SK-N-MC (cell line): ENCODE data around the gene KRT15.

Source experiments
- DNase-seq: peaks from one replicate; pipeline ENCODE4 v3.0.0-alpha.2; 2011; ENCODE audit warnings: low read depth, low spot score
- H3K27ac ChIP-seq: fragments of 200-600 bp; sonication (generic); 2 replicates; pipeline ENCODE4 v1.5.1; 2016; ENCODE audit warnings: mixed run types
- H3K36me3 ChIP-seq: fragments of 200-600 bp; sonication (generic); 2 replicates; pipeline ENCODE4 v1.6.1; 2017; ENCODE audit warnings: antibody characterized with exemption, low read length, mixed read lengths; ENCODE audit not compliant: insufficient read depth
- H3K4me3 ChIP-seq: fragments of 200-600 bp; sonication (generic); 2 replicates; pipeline ENCODE4 v1.5.1; 2016
- H3K9ac ChIP-seq: fragments of 200-600 bp; sonication (generic); 2 replicates; pipeline ENCODE4 v1.8.0; 2017; ENCODE audit warnings: mixed run types, mixed read lengths; ENCODE audit not compliant: insufficient read length
- H3K9me3 ChIP-seq: fragments of 200-600 bp; sonication (generic); 2 replicates; pipeline ENCODE4 v1.6.1; 2017; ENCODE audit warnings: low read depth, mild to moderate bottlenecking, antibody characterized with exemption, low read length, moderate library complexity, mixed read lengths
- EZH2 ChIP-seq: fragments of 200-600 bp; sonication (generic); IDR thresholded peaks from one replicate; pipeline ENCODE4 v1.6.1; 2017; ENCODE audit warnings: antibody characterized with exemption
- FOXP2 ChIP-seq: optimal IDR thresholded peaks from 2 replicates; pipeline ENCODE3; 2011; ENCODE audit warnings: mild to moderate bottlenecking, moderate library complexity; ENCODE audit not compliant: insufficient read depth; ENCODE audit errors: extremely low read length, control extremely low read depth
- POLR2AphosphoS5 ChIP-seq: IDR thresholded peaks from 2 replicates; pipeline ENCODE4 v1.6.1; 2012; ENCODE audit warnings: mild to moderate bottlenecking, low read depth, low read length, borderline replicate concordance

Gene KRT15

DNA sequence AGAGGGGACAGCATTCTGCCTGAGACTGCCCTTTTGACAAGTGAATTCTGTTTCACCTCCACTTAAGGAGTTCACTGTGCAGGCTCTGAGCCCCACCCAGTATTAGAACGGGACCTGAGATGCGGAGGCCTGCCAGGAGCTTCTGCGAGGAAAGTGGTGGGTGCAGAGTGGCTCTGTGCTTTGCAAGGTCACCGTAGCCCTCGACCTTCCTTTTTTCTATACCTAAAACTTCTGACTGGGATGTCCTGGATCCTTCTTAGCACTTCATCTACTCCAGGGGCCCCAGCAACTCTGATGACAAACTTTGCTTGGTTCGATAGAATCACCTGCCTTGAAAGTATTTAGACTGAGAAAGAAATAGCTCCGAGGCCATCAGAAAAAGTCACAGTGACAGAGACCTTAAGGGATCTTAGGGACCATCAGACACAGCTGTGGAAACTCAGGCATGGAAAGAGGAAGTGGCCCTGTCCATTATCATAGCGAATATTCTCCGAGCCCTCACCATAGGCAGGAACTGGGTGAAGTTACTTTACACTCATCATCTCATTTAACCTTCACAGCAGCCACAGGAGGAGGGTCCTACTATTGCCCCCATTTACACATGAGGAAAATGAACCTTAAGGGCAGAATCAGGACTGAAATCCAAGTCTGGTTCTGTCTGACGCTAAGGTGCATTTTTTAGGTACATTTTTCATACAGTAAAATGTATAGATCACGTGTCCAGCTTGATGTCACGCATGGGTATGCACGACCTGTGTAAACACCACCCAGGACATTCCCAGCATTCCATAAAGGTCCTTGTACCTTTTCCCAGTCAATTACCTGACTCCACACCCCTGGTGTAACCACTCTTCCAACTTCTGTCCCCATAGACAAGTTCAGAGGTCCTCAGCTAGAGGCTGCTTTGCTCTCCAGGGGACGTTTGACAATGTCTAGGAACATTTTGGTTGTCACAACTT, 12.6 kb downstream of the KRT15 start:
- H3K27ac ChIP-seq: no peak overlapping the region
- no peaks in the 10 kb centered on the region for H3K9me3 ChIP-seq
- TF ChIP-seq FOXP2 (no peak), EZH2 (no peak), POLR2AphosphoS5 (no peak)
- no peaks in the 10 kb centered on the region for H3K36me3 ChIP-seq
- no peak overlapping the region for H3K4me3 ChIP-seq
- no peak for DNase-seq
- no peak overlapping the region for H3K9ac ChIP-seq

- Histone ChIP-seq H3K9ac (no peak within 1 kb of the TSS), H3K27ac (no peak within 1 kb of the TSS), H3K36me3 (no peaks in the 10 kb centered on the region), H3K9me3 (no peaks in the 10 kb centered on the region), H3K4me3 (no peak within 1 kb of the TSS)
- DNase-seq: no peak
- TF ChIP-seq EZH2 (no peak), POLR2AphosphoS5 (no peak), FOXP2 (no peak)
Measured at GRCh38 chr17:41505007-41505808, 13.5 kb downstream of the KRT15 start, which contains the start of gene KRT13. Gene KRT13 (minus strand): TSS chr17:41505612. CDS start chr17:41505550, 62 bp downstream.

GRCh38 chr17:41504246-41504977, 14.3 kb downstream of the KRT15 start:
- Histone ChIP-seq H3K9me3 (no peaks in the 10 kb centered on the region), H3K27ac (no peak overlapping the region), H3K4me3 (no peak overlapping the region), H3K36me3 (no peaks in the 10 kb centered on the region), H3K9ac (no peak overlapping the region)
- TF ChIP-seq POLR2AphosphoS5 (no peak), EZH2 (no peak)
- DNase-seq: no peak

DNA sequence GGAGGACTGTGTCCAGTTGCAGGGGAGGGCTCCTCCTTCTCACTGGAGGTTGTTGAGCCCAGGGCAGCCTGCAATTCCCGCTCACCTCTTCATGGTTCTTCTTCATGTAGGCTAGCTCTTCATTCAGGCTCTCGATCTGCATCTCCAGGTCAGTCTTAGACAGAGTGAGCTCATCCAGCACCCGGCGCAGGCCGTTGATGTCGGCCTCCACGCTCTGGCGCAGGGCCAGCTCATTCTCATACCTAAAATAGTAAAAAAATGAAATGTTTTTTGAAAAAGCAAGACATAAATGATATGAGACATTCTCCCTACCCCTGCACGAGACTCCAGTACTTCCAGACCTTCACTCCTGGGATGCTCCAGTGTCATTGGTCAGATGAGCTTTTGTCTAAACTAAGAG, 15.5 kb downstream of the KRT15 start:
- TF ChIP-seq POLR2AphosphoS5: no peak
- no peak for TF ChIP-seq FOXP2
- TF ChIP-seq EZH2: no peak
- DNase-seq: no peak
- no peak overlapping the region for H3K27ac ChIP-seq
- no peaks in the 10 kb centered on the region for H3K36me3 ChIP-seq
- H3K9ac ChIP-seq: no peak overlapping the region
- H3K4me3 ChIP-seq: no peak overlapping the region
- H3K9me3 ChIP-seq: no peaks in the 10 kb centered on the region

DNA sequence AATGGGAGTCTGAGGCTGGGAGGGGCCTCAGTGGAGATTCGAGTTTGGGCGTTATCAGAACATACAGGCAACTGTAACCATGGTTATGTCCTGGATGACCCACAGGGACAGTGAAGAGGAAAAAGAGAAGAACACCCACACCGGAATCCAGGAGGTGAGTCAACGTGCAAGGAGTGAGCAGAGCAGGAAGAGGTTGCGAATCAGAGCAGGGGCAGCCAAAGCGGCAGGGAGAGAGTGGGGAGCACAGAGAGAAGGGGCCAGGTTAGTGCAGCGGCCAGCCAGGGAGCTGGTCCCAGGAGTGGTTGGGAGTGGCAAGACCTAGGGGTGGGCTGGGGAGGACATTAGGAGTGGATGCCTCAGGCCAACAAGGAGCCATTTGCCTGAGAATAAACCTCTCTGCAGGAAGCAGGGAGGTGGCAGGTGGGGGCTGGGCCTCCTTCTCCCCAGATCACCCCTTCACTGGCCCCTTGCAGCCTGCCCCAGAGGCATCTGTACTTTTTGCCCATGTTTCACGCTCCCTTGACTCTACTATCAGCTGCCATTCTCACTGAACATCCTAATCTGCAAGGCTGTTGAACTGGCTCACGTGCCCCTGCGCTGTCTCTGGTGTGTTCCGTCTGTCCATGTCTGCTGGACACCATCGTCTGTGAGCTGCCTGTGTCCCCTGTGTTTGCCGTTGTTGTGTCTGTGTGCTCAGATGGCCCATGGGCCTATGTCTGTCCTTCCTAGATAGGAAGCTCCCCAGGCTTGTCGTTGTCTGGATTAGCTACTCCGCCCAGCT, 18.4 kb downstream of the KRT15 start:
- no peak overlapping the region for H3K9ac ChIP-seq
- H3K9me3 ChIP-seq: no peaks in the 10 kb centered on the region
- H3K4me3 ChIP-seq: no peak overlapping the region
- no peak for TF ChIP-seq EZH2
- no peak for TF ChIP-seq FOXP2
- TF ChIP-seq POLR2AphosphoS5: no peak
- DNase-seq: no peak
- no peak overlapping the region for H3K27ac ChIP-seq
- no peaks in the 10 kb centered on the region for H3K36me3 ChIP-seq

DNA sequence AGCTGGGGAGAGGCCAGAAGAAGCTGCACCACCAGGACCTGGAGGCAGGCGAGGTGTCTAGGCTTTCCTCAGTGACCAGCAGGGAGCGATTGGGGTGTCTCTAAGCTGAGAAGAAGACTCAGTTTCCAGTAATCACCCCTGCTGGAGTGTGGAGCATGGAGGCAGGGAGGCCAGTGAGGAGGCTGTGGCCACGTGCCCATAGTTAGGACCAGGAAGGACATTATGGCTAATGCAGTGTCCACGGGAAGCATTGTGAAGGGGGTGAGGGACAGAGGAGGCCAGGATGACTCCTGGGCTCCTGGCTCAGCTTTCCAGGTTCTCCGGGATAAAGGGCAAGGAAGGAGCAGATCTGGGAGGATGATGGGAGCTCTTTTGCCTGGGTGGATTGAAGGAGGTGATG, 19.0 kb downstream of the KRT15 start:
- no peaks in the 10 kb centered on the region for H3K36me3 ChIP-seq
- H3K9ac ChIP-seq: no peak overlapping the region
- no peak overlapping the region for H3K4me3 ChIP-seq
- no peak for DNase-seq
- H3K27ac ChIP-seq: no peak overlapping the region
- TF ChIP-seq FOXP2 (no peak), EZH2 (no peak), POLR2AphosphoS5 (no peak)
- H3K9me3 ChIP-seq: no peaks in the 10 kb centered on the region

DNA sequence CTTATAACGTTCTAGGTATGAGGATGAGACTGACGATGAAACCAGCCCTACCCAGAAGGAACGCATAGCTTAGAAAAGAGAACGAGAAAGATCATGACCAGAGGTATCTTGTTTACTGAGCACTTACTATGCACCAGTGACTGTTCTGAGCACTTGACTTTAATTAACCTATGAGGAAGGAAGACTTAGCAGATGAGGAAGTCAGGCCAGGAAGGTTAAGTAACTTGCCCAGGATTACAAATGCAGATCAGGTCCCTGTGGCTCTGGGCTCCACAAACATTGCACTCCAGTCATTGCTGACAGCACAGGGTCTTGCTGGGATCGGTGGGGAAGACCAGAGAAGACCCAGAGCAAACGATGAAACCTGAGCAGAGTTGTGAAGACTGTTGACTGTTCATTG, 20.4 kb downstream of the KRT15 start:
- no peak overlapping the region for H3K27ac ChIP-seq
- no peak for DNase-seq
- no peak for TF ChIP-seq FOXP2
- TF ChIP-seq POLR2AphosphoS5: no peak
- TF ChIP-seq EZH2: no peak
- H3K9me3 ChIP-seq: no peaks in the 10 kb centered on the region
- H3K36me3 ChIP-seq: no peaks in the 10 kb centered on the region
- H3K9ac ChIP-seq: no peak overlapping the region
- no peak overlapping the region for H3K4me3 ChIP-seq
